ENCODE results near the gene RGS19. TPM values are rescaled to one million over a fixed set of nuclear protein-coding genes. Genes with fewer than 3 reads are reported as not detected.

The RGS19 gene
- total RNA-seq, 1 experiment from 2014 or later, result 37.1 TPM

DNA sequence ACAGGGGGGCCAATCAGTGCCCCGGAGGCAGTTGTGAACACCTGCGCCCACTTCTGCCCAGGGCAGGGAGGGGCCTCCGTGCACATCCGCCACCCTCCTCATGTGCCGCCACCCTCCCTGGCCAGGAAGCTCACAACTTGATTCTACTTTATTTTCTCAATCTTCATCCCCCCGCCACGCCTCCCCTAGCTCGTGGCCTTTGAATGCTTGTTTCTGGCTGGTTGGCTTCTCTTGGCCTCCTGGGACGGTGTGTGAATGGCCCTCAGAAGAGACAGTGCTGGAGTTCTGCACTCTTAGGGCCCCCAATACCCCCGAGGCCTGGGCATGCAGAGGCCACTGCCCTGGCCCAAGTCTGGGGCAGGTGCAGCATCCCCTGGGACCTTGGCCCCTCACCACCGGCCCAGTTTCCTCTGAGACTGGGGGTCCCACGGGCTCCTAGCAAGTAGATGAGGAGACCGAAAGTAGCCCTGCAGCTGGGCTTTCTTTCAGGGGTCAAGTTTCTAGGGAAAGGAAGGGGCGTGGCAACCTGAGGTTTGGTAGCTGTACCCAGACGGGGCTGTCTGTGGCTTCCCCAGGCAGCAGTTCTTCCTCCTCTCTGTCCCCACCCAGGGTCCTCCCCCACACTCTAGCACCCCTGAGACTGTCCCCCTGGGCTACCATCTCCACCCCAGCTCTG is 1.3 kb downstream of the RGS19 start:
- no peak for DNase-seq (ENCODE audit: low read depth)

- DNase-seq (ENCODE audit: low read depth), result no peak
Observed at GRCh38 chr20:64077541-64077875, 1.8 kb downstream of the RGS19 start.

GRCh38 chr20:64077094-64077493 is 2.2 kb downstream of the RGS19 start:
- DNase-seq (ENCODE audit: low read depth), result no peak

DNA sequence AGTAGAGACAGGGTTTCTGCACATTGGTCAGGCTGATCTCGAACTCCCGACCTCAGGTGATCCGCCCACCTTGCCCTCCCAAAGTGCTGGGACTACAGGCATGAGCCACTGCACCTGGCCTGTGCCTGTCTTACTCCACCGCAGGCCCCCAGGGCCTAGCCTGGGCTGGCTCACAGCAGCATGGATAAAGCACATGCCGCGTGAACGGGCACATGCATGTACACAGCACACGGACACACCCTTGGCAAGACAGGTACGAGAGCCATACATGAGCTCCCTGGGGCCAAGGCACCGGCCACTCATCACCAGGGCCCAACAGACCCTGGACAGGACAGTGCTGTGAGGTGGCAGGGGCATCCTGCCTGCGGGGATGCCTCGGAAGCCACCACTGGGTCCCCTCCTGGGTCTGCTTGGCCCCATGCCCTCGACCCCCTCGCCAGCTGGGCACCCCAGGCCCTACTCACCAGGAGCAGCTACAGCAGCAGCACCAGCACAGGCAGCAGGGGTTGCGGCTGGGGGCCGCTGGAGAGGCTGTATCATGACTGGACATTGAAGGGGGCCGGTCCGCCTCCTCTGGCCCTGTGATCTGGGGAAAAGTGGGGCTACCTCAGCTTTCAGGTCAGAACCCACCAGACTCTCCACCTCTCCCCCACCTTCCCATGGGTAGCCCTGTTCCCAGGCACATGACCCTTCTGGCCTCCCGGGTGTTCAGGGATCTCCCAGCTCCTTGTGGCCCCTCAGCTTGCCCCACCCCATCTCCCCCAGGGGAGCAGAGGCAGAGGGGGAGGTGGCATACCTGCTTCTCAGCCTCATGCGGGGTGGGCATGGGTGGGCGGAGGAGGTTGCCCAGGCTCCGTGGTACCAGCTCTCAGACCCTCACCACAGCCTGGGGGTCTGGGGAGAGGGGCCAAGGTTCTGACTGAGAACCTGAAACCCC is 3.0 kb downstream of the RGS19 start:
- DNase-seq (ENCODE audit: low read depth), result no peak

DNA sequence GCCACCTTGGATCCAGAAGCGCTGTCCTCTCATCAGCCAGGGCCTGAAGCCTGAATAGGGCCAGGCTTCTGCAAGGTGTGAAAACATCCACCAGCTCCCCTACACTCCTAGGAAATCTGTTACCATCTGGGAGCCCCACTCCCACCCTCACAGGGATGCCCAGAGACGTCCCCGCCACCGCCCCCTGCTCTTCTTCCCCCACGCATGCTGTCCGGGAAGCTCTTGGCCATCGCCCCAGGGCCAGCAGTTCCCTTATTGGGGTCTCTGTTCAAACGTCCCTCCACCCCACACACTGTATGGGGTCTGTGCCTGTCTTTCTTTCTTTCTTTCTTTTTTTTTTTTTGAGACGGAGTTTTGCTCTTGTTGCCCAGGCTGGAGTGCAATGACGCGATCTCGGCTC is 3.8 kb downstream of the RGS19 start:
- DNase-seq (ENCODE audit: low read depth), result no peak

DNA sequence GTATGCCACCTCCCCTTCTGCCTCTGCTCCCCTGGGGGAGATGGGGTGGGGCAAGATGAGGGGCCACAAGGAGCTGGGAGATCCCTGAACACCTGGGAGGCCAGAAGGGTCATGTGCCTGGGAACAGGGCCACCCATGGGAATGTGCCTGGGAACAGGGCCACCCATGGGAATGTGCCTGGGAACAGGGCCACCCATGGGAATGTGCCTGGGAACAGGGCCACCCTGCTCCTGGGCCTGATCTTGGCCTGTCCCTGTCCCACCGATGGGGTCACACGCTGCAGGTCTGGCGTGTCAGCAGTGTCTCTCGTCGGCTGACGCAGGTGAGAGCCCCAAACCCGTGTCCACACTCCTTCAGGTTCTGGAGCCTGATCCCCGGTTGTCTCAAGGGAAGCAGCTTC is 4.4 kb downstream of the RGS19 start:
- no peak for DNase-seq (ENCODE audit: low read depth)

GRCh38 chr20:64074184-64074789 is 5.0 kb downstream of the RGS19 start:
- no peak for DNase-seq (ENCODE audit: low read depth)

DNA sequence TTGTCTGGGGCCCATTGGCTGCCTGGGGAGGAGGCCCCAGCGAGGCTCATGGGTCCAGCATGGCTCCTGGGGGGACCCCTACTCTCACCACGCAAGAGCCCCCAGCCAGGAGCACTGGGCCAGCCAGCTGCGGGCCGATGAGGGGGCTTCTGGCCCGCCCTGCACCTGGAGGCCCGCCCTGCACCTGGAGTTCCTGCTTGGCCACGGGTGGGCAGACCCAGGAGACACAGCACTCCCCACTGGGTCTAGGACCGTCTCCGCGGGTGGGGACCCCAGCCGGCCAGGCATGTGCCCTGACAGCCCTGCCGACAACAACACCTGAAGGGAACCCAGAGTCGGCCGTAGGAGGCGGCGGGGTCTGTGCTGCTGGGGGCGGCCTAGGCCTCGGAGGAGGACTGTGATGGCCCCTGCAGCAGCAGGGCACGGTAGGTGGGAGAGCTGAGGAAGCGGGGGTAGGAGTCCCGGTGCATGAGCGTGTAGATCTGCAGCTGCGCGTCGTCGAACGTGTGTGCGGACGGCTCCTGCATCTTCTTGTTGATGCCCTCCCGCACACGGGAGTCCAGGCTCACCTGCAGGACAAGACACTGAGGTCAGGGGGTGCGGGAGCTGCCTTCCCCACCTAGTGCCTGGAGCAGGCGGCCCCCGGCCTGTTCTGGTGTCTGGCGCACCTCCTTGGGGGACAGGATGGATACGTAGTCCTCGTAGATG is 5.7 kb downstream of the RGS19 start:
- no peak for DNase-seq (ENCODE audit: low read depth)

DNA sequence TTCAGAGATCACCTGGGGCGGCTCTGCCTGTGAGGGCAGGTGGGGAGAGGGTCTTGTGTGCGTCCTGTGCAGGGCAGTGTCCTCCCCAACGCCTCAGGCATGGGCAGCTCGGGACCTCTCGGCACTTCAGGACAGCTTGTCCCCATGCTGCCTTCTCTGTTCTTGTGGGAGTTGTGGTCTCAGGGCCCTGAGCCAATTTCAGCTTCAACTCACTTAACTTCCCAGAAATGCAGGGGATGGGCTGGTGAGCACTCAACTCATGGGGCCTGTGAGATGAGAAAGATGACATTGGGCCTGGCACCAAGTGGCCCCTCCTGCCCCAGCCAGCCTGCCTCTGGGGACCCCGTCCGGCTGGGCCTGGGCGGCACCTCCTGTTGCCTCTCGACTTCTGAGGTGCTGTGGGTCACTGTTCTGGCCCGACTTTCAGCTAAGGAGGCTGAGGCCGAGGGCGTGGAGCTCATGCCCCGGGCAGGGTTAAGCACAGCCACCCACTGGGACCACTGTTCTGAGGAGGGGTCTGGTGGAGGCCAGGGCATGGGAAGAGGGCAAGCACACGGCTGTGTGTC is 6.7 kb downstream of the RGS19 start:
- no peak for DNase-seq (ENCODE audit: low read depth)

GRCh38 chr20:64071341-64072332 is 7.7 kb downstream of the RGS19 start:
- no peak for DNase-seq (ENCODE audit: low read depth)

DNA sequence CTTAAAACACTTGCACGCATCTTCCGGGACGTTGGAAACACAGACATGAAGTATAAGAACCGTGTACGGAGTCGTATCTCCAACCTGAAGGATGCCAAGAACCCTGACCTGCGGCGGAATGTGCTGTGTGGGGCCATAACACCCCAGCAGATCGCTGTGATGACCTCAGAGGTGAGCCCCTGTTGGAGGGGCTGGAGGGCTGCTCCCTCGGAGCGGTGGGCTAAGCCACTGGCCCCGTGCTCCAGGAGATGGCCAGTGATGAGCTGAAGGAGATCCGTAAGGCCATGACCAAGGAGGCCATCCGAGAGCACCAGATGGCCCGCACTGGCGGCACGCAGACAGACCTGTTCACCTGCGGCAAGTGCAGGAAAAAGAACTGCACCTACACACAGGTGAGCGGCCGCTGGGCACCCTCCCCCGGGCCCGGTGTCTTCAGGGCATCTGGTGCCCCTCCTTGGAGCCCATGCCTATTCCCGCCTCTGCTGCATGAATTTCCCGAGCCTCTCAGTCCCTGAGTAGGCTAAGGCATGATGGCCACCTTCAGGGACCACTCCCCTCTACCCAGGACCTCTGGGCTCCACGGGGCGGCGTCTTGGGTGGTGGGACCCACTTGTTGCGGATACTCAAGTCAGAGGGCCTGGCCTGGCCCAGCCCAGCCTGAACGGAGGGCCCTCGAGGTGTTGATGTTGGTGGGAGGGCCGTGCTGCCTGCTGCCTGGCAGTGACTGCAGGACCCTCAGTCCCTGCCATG is 8.9 kb downstream of the RGS19 start:
- no peak for DNase-seq (ENCODE audit: low read depth)

DNA sequence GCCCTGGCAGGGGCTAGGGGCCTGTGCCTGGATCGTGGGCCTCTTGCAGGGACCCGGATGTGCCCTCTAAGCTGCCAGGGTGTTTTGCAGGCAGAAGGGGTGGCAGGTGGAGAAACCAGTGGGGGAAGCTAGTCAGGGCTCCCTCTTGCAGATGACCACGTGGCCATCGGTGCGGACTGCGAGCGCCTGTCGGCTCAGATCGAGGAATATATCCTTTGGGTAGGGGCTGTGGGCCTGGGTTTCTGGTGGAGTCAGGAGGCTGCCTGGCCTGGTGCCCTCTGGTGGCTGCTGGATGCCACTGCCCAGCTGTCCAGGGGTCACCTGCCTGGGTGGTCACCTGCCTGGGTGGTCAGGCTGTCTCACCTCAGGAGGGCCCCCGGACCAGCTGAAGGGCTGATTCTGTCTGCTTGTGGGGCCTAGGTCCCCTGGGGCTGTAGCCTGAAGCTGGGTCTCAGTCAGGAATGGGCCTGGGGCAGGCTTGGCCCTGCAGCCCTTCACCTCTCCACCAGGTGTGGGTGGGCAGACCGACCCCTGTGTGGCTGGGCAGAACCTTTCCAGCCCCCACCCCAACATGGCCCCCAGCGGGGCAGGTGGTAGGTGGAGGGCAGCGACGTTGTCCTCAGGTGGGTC is 9.6 kb downstream of the RGS19 start:
- DNase-seq (ENCODE audit: low read depth), result no peak

DNA sequence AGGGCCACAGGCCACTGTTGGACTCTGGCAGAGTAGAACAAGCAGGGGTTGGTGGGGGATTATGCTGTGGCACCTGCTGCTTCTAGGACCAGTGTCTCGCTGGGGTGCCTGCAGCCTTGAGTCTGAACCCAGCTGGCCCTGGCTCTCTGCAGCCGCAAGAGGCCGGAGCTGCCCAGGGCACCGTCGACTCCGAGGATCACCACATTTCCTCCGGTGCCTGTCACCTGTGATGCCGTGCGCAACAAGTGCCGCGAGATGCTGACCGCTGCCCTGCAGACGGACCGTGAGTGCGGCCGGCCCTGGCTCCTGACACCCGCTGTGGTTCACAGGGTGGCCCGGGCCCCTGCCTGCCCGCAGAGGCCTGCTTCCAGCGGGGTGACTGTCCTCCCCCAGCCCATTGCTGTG is 10.1 kb downstream of the RGS19 start:
- no peak for DNase-seq (ENCODE audit: low read depth)

GRCh38 chr20:64068386-64069208 is 10.7 kb downstream of the RGS19 start:
- no peak for DNase-seq (ENCODE audit: low read depth)

GRCh38 chr20:64067733-64068307 is 11.5 kb downstream of the RGS19 start:
- no peak for DNase-seq (ENCODE audit: low read depth)

DNA sequence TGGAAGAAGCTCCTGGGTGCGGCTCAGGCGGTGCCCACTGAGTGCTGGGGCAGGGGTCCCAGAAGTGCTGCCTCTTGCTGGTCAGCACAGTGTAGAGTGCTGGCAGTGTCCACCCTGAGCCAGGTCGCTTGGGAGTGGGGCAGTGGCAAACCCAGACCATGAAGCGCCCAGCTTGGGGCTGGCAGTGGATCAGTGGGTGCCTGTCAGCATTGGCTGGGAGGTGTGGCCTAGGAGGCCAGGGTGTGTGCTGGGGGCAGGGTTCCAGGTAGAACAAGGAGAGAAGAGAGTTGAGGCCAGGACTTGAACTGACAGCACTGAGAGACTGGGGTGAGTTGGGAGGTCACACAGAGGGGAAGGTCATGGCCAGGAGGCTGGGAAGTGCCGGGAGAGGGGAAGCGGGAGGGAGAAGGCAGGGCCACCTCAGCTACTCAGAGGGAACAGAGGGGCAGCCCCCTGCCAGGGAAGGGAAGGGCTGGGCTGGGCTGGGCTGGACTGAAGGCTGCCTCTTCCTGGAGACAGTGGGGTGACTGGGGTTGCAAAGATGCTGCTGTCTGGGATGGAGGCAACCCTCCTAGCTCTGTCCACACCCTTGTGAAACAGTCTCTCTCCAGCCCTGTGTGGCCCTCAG is 12.2 kb downstream of the RGS19 start:
- no peak for DNase-seq (ENCODE audit: low read depth)

GRCh38 chr20:64065974-64066343 is 13.4 kb downstream of the RGS19 start:
- DNase-seq (ENCODE audit: low read depth), result peak; percentile 92

All from HT1080 (cell line).